M059J (cell line): ENCODE measurements around the gene SEC14L6. TPM values are rescaled to one million over a fixed set of nuclear protein-coding genes. Genes with fewer than 3 reads are reported as not detected.

ENCODE experiments used
- DNase-seq: peaks from one replicate; pipeline ENCODE4 v3.0.0-alpha.2; 2012; ENCODE audit warnings: low read depth
- total RNA-seq: library from RNA; depleted of rRNA; stranded (reverse); fragments of >200 nt; shearing (Covaris generic); gene quantifications from 2 replicates; pipeline ENCODE4 v1.2.3, GENCODE V29; 2014

The SEC14L6 gene
- total RNA-seq, 1 experiment from 2014 or later = not detected

DNA sequence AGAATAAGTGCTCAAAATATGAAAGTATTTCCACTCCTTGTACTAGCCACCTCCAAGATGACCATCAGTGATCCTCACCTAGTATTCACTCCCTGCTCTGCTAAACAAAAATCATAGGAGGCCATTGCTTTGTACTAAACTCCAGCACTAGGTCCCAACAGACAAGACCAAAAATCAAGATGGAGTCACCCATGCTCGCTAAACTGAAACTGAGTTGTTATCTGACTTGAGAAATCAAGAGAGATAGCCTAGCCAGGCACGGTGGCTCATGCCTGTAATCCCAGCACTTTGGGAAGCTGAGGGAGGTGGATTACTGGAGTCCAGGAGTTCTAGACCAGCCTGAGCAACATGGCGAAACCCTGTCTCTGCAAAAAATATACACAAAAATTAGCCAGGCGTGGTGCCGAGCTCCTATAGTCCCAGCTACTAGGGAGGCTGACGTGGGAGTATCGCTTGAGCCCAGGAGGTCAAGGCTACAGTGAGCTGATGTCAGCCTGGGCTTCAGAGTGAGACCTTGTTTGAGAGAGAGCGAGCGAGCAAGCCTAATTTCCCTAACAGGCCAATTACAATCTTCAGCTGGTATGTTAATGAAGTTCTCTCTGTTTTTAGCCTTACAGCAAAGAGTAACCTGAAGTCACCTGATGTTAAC, 9.3 kb downstream of the SEC14L6 start:
- no peak for DNase-seq

DNA sequence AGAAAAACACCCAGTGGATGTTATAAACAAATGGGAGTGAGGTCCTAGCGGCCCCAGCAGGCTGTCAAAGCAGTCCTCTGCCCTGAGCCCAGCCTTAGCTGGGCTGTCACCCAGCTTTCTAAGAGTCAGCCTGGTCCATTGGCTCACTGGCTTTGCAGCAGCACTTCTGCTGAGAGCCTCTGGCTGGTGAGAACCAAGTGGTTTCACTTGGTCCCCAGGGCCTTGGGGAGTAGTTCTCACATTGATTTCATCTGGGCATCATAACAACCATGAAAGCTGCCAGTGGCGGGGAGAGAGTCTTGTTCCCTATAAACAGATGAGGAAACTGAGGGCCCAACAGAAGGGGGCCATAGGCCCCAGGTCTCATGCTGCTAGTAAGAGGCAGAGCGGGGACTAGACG, 11.4 kb downstream of the SEC14L6 start:
- no peak for DNase-seq

GRCh38 chr22:30531651-30532608, 14.6 kb downstream of the SEC14L6 start:
- DNase-seq = no peak

DNA sequence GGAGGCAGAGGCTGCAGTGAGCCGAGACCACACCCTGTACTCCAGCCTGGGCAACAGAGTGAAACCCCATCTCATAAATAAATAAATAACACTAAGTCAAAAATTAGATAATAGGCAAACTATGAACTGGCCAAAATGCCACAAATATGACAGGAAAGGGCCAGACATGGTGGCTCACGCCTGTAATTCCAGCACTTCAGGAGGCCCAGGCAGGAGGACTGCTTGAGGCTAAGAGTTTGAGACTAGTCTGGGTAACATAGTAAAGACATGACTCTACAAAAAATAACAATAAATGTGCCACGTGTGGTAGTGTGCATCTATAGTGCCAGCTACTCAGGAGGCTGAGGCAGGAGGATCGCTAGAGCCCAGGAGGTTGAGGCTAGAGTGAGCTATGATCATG, 19.9 kb downstream of the SEC14L6 start:
- DNase-seq = no peak

DNA sequence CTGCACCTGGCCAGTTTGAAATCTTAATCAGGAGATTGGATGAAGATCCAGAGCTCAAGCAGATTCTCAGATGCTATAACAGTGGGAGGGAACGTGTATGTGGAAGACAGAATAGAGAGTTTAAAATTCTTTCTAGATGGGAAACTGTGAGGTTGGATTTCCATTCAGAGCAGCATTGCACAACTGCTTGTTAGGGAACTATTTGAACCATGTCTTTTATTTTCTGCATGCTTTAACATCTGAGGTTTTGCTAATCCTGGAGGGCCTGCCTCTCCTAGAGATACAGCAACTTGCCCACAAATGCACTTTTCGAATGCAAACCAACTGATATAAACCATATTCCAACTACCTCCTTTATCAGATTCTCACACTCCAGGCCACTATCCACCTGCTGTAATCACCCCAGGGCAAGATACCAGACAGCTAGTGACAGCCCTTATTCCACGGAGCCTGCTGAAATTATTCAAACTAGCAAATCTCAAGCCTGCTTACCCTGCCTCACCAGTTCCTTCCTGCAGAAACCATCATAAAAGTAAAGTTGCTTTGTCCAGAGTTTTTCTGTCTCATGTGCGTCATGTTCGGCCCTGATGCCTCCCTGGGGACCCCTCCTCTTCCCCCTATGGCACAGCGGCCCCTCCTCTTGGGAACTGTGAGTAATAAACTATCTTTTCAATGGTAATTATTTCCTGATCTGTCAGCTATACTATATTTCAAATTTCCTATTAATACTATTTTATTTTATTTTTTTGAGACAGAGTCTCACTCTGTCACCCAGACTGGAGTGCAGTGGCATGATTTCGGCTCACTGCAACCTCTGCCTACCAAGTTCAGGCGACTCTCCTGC, 22.7 kb downstream of the SEC14L6 start:
- no peak for DNase-seq

DNA sequence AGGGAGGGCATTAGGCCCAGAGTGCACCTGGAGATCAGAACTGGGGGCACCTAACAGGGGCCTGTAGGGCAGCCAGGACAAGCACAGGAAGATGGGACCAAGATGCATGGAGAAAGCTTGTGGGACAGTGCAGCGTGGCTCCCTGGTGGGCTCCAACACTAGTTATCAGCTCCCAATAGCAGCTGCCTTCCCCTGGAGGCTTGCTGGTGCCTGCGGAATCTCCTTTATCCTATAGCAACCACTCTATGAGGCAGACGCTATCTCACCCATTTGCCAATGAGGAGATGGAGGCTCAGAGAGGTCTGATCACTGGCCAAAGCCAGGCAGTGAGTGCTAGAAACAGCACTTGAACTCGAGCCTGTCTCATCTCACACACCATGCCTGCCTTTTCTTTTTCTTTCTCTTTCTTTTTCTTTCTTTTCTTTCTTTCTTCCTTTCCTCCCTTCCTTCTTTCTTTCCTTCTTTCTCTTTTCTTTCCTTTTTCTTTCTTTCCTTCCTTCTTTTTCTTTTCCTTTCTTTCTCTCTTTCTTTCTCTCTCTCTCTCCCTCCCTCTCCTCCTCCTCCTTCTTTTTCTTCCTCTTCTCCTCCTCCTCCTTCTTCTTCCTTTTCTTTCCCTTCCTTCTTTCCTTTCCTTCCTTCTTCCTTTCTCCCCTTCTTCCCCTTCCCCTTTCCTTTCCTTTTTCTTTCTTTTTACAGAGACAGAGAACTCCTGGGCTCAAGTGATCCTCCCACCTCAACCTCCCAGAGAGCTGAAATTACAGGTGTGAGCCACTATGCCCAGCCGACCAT, 25.0 kb downstream of the SEC14L6 start:
- no peak for DNase-seq

DNA sequence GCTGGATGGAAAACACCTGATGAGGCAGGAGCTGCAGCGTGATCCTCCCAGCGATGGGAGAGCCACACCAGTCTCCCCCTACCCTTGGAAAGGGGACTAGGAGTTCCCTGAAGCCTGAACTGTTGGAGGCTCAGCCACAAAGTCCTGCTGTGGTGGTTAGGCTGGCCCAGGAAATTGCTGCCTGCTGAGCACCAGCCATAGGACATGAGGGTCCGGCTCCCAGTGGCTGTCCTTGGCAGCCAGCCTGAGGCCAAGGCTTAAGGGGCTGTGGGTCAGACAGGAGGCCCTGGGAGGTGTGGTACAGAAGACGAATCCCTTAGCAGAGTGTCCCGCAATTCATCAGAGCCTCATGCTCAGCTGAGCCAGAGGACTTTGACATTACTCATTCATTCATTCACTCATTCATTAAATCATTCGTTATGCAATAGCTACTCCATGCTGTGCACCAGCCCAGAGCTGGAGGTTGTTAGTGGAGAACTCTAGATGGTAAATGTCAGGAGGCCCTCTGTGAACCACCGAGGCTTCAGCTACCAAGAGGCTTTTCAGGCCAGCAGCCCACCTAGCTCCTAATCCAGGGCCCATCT, 26.6 kb downstream of the SEC14L6 start:
- no peak for DNase-seq

GRCh38 chr22:30516731-30517130, 29.8 kb downstream of the SEC14L6 start:
- no peak for DNase-seq

DNA sequence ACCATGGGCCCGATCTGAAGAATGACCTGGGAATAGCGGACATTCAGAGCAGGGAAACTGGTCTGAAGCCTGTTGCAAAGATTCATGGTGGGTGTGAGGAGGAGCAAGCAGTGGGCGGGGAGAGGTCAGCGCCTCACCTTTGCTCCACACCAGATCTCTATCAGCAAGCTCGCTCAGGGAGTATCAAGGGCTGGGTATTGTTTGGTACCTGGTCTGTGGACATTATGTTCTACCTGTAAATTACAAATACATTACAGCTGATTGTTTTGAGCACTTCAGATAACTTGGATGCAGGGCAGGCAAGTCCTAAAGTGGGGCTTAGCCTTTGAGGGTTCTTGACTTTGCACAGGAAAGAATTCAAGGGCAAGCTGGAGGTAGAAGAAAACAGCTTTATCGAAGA, 30.3 kb downstream of the SEC14L6 start:
- DNase-seq = no peak

DNA sequence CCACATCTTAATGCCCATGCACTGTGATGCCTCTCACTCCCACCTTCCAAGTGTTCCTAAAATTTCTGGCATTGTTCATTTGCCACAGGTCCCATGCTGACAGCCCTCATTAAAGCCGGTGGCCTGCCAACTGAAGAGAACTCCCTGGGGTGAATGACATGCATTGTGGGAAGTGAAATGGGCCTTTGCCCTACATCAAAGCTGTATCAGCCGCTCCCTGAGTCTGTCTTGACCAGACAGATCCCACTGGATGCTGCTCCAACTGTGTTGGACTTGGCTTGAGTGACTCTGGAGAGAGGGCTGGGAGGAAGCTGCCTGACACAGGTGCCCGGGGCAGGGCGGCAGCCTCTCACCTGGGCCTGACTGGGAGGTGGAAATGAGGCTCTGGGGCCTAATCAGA, 32.3 kb downstream of the SEC14L6 start:
- DNase-seq = no peak

GRCh38 chr22:30513462-30513861, 33.1 kb downstream of the SEC14L6 start:
- DNase-seq = no peak

DNA sequence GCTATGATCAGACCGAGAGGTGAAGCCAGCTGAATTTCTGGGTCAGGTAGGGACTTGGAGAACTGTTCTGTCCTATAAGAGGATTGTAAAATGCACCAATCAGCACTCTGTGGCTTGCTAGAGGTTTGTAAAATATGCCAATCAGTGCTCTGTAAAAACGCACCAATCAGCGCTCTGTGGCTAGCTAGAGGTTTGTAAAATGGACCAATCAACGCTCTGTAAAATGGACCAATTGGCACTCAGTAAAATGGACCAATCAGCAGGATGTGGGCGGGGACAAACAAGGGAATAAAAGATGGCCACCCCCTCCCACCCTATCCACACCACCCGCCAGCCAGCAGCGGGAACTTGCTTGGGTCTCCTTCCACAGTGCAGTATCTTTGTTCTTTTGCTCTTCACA, 34.6 kb downstream of the SEC14L6 start:
- no peak for DNase-seq

DNA sequence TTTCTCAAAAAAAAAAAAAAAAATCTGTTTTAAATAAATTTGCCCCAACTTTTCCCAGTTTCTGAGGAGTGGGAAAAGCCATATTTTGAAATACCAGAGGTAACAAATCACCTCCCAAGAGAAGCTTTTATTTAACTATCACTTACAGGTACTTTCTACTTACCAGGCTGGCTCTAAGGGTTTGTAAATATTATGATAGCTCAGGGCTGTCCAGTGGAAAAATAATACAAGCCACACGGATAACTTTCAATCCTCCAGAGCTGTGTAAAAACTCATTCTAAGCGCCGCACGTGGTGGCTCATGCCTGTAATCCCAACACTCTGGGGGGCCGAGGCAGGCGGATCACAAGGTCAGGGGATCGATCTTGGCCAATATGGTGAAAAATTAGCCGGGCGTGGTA, 35.4 kb downstream of the SEC14L6 start:
- DNase-seq = no peak

DNA sequence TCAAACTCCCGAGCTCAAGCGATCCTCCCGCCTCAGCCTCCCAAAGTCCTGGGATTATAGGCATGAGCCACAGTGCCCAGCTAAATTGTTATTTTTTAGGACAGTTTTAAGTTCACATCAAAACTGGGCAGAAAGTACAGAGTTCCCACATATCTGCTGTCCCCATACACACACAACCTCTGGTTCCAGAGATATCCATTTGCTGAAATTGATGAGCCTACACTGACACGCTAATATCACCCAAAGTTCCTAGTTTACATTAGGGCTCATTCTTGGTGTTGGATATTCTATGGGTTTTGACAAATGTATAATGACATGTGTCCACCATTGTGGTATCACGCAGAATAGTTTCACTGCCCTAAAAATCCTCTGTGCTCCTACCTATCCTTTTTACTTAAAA, 38.3 kb downstream of the SEC14L6 start:
- DNase-seq = no peak

DNA sequence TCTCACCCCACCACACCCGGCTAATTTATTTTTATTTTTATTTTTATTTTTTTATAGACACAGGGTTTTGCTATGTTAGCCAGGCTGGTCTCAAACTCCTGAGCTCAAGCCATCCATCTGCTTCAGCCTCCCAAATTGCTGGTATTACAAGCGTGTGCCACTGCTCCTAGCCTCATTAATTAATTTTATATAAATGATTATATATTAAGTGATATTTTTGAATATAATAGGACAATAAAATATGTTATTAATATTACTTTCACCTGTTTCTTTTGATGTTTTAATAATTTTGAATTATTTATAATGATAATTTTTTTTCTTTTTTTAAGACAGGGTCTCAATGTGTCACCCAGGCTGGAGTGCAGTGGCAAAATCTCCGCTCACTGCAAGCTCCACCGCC, 38.9 kb downstream of the SEC14L6 start:
- no peak for DNase-seq

- no peak for DNase-seq
Observed at GRCh38 chr22:30506507-30506968, 40.0 kb downstream of the SEC14L6 start.

- DNase-seq = no peak
Observed at GRCh38 chr22:30503551-30503950, 43.0 kb downstream of the SEC14L6 start.

DNA sequence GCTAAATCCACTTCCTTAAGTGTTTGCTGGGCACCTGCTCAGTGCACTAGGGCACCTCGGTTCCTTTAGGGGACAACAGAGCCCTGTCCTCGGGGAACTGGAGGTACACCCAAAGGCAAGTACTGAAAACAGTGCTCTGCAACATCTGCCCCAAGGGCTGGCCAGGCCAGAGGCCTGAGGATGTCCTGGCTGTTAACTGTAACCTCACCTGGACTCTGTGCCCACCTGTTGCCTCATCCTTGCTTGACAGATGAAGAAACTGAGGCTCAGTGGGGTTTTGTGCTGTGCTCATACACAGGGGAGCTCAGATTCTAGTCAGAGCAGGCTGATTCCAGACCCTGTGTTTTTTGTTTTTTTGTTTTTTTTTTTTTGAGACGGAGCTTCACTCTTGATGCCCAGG, 43.6 kb downstream of the SEC14L6 start:
- DNase-seq = no peak

GRCh38 chr22:30502153-30502552, 44.4 kb downstream of the SEC14L6 start:
- no peak for DNase-seq

GRCh38 chr22:30500628-30501027, 45.9 kb downstream of the SEC14L6 start:
- no peak for DNase-seq
